Measurements from ENCODE around the gene GOLGA8A.
"Not testable (repeated sequence)": the region's sequence is repeated elsewhere in the genome, so short reads cannot be mapped to it uniquely, and the experiment has no call there.

The GOLGA8A gene, protein sequence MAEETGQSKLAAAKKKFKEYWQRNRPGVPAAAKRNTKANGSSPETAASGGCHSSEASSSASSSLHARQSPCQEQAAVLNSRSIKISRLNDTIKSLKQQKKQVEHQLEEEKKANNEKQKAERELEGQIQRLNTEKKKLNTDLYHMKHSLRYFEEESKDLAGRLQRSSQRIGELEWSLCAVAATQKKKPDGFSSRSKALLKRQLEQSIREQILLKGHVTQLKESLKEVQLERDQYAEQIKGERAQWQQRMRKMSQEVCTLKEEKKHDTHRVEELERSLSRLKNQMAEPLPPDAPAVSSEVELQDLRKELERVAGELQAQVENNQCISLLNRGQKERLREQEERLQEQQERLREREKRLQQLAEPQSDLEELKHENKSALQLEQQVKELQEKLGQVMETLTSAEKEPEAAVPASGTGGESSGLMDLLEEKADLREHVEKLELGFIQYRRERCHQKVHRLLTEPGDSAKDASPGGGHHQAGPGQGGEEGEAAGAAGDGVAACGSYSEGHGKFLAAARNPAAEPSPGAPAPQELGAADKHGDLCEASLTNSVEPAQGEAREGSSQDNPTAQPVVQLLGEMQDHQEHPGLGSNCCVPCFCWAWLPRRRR

DNA sequence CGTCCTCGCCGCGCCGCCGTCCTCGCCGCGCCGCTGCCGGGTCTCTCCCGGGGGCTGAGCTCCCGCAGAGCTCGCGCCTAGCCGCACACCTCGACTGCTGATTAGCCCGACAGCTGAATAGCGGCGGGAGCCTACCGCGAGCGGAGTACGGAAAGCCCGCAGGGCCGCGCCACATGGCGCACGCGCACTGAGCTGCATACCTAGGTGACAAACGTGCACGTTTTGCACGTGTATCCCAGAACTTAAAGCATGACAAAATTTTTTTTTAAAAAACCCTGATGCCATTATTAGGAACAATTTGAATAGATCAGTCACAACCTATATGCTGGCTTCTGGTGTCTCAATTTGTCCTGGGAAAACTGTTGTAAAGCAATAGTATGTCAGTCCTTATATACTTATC, at the start of gene GOLGA8A:
Gene GOLGA8A, minus strand, starts transcription at position 122 of the 400 bp plus-strand sequence. CDS start 48,117 bp downstream, outside the sequence.
- DNase-seq (ENCODE audit: low read depth in 1 of 2, low spot score in 1 of 2): peak; percentile 69 to 74

DNA sequence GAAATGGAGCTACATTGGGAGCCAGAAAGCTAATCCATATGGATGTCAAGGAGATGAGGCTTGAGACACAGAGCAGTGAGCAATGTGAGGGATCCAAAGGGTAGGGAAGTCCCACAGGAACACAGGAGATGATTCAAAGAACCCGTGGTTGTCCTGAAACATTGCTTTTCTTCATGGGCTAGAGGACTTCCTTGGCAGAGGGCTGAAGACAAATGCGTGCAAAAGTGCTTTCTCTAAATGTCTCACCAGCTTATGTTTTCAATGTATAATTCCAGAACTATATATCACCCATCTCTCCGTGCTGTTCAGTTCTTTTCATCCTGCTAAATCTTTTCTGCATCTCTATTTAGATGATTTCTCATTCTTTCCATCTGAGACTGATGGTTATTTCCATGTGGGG, 46.0 kb upstream of the GOLGA8A start:
- no peak for DNase-seq (ENCODE audit: low read depth in 1 of 2, low spot score in 1 of 2)

DNA sequence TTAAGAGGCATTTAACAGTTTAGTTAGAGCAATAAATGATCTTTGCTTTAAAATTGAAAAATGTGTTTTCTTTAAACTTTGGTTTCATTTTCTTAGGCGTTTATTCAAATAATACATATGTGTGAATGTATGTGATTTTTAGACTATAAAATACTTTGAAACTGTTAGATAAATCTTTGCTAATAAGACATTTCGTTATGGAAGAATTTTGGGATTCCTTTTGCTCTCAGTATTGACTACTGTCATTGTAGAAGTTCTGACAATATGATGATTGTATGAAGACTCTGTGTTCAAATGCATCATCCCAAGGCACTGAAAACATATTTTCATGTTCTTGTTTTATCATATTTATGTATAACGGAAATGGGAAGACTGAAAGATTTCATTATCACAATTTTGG, 43.8 kb upstream of the GOLGA8A start:
- no peak for DNase-seq (ENCODE audit: low read depth in 1 of 2, low spot score in 1 of 2)

DNA sequence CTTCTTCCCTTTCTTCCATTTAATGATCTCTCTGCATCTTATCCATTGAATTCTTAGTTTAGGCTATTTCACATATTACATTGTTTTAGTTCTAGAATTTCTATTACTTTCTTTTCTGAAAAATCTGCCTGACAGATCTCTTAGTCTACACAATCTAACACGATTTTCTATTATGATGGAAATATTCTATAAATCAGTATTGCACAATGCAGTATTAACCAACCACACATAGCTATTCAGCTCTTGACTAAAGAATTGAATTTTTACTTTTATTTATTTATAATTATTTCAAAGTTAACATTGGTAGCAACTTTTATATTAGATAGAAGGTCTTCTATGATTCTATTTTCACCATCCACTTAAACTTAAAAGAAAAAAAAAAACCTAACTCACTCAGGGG, 36.2 kb upstream of the GOLGA8A start:
- DNase-seq (ENCODE audit: low read depth in 1 of 2, low spot score in 1 of 2): no peak

DNA sequence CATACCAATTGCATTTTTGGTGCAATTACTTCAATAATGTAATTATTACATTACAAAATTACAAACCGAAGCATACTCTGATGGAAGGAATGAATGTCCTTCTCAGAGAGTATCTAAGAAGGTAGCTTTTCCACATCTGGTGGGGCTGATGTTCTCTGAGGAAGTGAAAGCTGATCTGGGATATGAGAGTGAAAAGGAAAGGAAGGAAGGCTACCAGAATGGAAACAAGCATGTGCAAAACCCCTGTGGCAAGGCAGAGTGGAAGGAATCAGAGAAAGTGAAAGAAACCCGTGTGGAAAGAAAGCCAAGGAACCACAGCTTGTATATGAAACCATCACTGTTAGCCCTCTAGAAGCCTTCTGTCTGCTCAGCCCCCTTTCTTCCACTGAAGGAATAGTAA, 35.3 kb upstream of the GOLGA8A start:
- DNase-seq (ENCODE audit: low read depth in 1 of 2, low spot score in 1 of 2): no peak

DNA sequence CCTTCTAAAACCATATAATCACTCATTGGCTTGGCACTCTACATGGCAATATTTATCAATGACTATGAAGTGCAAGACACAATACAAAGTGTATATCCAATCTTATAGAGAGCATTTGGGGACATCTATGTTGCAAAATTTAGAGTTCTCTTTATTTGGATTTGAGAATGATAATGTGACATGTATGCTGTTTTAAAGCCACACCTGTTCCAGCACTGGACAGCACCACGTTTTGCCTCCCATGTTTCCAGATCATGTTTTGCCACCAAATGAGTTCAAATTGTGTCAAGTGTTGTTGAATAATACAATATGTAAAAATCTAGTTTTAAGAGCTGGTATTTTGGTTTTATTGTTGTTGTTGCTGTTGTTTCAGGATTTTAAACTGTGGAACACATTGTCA, 33.3 kb upstream of the GOLGA8A start:
- no peak for DNase-seq (ENCODE audit: low read depth in 1 of 2, low spot score in 1 of 2)

DNA sequence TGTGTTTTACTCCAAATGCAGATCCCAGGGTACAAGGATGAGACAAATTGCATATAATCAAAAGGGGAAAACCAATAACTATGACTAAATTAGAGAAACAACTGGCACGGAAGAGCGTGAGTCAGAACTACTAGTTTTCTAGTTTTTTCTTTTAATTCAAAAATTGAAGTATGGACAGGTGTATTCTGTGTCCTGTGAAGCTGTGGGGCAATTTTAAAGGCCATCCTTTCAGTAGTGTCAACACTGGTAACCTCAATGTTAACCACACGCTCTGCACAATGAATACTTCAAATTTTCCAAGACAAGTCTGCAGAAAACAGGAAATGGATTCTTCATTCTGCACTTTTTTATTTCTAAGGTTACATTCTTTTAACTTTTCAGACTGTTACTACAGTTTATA, 32.5 kb upstream of the GOLGA8A start:
- DNase-seq (ENCODE audit: low read depth in 1 of 2, low spot score in 1 of 2): no peak

DNA sequence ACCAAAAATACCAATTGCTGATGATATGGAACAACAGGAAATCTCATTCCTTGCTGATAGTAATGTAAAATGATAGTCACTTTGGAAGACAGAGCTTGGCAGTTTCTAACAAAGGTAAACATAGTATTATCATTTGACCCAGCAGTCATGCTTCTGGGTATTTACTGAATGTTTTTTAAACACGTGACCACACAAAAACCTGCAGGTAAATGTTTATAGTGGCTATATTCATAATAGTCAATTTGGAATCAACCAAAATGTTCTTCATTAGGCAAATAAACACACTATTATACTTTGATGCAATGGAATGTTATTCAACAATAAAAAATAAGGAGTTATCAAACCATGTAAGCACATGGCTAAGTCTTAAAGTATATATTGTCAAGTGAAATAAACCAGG, 24.1 kb upstream of the GOLGA8A start:
- no peak for DNase-seq (ENCODE audit: low read depth in 1 of 2, low spot score in 1 of 2)

DNA sequence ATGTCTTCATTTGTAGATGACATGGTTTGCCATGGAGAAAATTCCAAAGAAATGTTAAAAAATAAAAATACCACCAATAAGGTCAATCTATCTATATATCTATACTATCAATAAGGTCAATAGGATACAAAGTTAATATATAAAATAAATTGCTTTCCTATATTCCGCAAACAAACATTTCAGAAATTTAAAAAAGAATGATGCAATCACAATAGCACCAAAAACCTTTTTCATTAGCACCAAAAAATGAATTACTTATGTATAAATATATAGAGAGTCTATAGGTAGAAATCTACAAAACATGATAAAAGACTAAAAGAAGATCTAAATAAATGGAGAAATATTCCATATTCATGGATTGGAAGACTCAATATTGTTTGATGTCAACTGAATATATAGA, 22.8 kb upstream of the GOLGA8A start:
- no peak for DNase-seq (ENCODE audit: low read depth in 1 of 2, low spot score in 1 of 2)

DNA sequence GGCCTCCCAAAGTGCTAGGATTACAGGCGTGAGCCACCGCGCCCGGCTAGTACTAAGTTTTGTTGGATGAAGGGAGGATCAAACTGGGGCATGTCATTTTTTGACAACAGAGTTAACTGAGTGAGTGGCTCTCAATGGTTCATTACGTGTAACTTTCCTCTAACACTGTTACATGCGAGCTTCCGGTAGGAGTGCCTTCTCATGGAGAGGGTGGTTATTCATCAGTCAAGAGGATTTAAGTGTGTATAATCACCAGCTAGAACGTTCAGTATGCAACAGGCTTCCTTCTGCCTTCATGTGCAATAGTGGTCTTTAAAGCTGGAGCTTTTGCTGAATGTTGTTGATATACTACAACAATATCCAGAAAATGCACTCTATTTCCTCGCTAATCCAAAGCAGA, 19.1 kb upstream of the GOLGA8A start:
- no peak for DNase-seq (ENCODE audit: low read depth in 1 of 2, low spot score in 1 of 2)

DNA sequence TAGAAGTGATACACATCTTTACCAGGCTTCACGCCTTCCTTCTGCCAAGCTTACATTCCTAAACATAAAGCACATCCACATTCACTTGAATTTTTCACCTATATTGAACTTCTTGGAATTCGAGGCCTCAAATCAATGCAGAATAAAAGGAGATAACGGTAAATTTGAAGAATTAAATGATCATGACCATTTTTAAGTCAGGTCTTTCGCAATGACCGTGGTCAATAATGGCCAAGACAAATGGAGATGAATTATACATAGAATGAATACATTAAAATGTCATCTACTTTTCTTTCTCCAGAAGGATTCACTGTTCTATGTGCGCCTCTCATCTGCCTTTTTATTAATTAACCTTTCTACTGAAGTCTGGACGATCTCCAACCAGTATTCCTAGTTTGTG, 5.3 kb upstream of the GOLGA8A start:
- no peak for DNase-seq (ENCODE audit: low read depth in 1 of 2, low spot score in 1 of 2)

DNA sequence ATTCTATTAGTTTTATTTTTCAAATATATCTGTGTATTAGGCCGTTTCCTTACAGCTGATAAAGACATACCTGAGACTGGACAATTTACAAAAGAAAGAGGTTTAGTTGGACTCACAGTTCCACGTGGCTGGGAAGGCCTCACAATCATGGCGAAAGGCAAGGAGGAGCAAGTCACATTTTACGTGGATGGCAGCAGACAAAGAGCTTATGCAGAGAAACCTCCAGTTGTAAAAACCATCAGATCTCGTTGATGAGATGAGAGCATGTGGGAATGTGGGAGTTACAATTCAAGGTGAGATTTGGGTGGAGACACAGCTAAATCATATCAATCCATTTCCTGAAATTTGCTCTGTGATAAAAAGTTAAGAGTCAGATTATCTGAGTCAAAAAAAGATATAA, 2.3 kb upstream of the GOLGA8A start:
- no peak for DNase-seq (ENCODE audit: low read depth in 1 of 2, low spot score in 1 of 2)

DNA sequence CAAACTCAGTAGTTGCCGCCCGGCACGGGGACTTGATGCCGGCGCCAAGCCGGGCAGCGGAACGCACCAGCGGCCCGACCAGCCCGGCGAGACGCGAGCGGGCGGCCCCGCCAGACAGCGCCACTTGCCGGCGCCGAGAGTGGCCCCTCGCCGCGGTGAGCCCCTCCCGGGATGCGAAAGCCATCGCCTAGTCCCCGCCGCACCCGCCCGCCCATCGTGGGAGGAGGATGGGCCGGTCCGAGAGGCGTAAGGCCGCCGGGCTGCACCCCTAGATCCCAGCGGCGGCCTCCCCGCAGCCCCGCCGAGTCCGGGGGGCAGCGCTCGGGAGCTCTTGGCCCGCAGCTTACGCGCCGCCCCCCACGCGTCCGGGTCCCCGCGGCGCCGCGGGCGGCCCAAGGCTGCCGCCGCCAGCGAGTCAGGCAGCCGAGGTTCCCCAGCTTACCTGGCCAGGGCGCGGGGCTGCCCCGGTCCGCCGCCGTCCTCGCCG, 609 bp downstream of the GOLGA8A start:
- DNase-seq (ENCODE audit: low read depth in 1 of 2, low spot score in 1 of 2): peak; percentile 25 to 38

DNA sequence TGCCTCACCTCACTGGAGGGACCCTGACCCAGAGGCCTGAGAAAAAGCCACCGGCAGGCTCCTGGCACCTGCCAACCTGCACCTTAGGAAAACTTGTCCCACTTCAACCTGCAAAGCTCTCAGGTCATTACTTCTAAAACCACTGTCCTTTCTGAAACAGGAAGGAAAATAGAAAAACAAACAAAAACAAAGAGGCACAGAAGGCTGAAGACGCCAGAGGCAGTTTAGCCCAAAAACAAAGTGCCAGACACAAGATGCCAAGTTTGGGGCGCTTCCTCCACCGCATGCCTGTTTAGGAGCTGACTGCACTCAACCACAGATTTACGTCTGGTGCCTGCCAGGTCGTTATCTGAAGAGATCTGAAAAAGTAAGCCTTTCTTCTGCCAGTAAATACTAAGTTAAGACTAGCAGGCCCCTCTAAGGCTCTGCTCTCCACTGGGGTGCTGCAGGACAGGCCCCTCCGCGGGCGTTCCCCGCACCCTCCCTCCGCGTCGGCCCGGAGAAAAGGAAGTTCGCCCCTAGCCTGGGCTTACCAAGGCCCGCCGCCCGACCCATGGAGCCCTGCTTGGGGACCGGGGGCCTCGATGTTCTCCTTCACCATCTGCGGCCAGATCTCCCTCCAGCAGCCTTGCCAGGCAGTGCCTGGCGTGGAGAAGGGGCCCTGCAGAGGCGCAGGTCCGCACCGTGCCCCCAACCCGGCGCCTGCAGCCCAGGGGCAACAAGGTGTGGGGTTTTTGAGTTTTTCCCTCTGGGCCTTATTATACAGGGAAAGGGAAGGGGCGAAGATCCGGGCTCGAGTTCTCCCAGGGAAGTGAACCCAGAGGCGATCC, 1.3 kb downstream of the GOLGA8A start:
- DNase-seq (ENCODE audit: low read depth in 1 of 2, low spot score in 1 of 2): no peak

DNA sequence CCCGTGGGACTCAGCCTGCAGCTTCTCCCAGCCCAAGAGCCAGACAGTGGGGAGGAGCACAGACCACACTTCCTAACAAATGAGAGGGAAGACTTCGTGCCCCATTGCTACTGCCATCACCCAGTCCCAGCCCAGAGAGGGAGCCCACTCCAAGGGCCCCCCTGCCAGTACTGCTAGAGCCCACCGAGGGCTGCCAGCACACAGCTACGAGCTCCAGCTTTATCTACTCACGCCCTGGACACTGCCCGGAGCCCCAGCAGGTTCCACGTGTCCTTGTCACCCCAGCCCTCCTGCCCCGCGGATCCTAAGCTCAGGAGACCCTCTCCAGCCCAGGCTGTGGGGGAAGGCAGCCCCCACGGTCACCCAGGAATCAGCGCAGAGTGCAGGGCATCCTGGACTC, 1.9 kb downstream of the GOLGA8A start:
- no peak for DNase-seq (ENCODE audit: low read depth in 1 of 2, low spot score in 1 of 2)

DNA sequence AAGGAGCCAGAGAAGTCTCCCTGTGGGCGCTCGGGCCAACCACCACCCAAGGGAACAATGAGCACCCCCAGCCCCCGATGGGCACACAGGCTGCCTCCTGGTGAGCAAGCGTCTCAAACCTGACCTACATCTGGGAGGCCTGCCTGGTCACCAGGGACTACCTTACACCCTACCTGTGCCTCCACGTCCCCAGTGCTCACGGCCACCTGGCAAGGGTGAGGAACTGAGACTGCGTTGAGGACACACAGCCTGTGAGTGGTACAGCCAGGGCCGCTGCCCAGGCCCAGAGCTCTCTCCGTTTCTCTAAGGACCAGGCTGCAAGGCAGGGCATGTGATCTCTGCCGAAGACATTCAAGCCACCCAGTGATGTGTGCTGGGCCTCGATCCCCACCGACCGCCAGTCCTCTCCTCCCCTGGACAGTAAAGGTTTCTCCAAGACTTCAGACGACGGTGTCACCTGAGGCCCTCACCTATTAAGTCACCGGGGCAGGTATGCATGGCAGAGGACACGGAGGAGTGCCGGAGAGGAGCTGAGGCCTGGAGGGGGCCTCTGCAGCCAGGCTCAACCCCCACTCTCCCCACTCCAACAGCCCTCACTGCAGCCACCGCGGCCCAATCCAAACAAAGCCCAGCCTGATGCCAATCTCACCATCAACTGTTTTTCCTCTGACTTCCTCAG, 2.8 kb downstream of the GOLGA8A start:
- no peak for DNase-seq (ENCODE audit: low read depth in 1 of 2, low spot score in 1 of 2)

DNA sequence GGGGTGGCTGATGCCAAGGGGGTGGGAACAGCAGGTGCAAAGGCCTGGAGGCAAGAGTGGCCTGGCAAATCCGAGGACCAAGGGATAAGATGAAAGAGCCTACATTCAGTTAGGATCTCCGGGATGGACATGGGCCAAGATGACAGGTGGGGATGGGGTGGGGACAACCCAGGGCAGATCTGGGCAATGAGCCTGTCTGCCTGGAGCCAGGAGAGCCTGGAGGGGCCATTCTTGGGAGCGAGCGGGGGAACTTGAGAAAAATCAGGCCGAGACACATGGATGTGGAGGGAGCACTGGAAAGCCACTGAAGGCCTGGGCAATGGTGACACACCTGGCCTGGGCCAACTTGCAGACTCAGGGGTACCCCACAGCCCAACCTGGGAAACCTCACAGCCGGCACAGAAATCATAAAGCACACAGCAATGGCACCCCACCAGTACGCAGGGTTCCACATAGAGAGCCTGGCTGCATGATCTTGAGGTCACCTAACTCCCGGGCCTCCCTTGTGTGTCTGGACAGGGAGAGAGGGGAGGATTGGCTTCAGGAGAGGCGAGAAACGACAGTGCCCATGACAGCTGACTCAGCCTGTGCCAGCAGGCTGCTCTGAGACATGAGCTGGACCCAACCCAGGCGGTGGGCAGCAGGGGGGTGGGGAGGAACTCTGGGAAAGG, 3.5 kb downstream of the GOLGA8A start:
- DNase-seq (ENCODE audit: low read depth in 1 of 2, low spot score in 1 of 2): not testable (repeated sequence)

DNA sequence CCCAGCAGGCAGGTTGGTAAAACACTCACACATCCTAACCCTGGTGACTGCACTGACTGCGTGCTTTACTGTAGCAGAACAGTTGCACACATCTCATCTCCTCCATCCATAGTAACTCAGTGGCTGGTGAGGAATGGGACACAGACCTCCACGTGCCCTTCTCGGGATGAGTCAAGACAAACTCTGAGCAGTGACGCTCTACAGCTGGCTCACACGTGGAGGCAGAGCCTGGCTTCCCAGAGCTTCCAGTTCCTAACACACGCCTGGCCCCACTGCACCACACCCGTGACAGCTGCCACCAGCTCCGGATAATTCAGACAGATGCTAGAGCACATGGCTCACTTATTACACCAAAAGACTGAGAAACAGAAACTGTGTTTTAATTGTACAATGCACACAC, 7.0 kb downstream of the GOLGA8A start:
- DNase-seq (ENCODE audit: low read depth in 1 of 2, low spot score in 1 of 2): not testable (repeated sequence)

DNA sequence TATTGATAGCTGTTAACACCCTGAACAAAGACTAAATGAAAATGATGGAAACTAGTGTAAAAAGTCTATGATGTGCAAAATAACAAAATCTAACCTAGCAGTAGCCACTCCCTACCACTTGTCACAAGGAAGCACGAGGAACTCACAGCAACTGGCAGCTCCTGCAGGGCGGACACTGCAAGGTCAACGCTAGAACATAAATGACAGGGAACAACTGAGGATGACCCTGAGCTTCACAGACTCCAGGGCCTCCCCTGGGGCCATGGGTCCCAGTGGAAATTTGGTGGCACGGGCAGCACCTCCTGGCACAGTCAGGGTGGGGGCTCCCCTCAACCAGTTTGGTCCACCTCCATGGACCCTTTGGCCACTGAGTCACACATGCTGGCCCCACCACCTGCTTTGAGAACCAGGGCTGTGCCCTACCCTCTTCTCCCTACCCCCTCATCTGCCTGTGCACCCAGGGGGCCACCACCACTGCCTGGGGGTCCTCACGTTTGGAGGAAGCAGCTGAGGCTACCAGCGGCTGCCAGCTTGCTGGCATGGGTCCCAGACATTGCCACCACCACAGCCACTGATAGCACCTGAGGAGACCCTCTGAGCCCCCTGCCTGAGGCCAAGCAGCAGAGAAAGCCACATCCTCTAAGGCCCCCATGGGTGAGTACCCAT, 14.1 kb downstream of the GOLGA8A start:
- not testable (repeated sequence) for DNase-seq (ENCODE audit: low read depth in 1 of 2, low spot score in 1 of 2)

DNA sequence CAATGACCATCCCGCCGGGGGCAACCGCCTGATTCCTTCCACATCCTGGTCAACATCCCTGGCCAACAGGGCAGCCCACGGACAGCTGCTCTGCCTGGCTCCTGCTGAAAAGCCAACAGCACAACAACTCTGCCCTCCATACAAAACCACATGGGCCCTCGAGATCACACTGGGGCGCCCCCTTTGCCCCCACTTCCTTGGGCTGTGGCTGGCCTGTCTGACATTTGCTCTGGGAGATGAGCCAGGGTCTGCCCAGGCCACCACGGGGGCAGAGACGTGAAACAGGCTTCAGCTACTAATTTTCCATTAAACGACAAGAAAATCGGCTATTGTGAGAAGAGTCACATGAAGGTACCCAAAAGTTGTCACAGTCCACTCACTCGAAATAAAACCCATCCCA, 16.7 kb downstream of the GOLGA8A start:
- DNase-seq (ENCODE audit: low read depth in 1 of 2, low spot score in 1 of 2): not testable (repeated sequence)
